ENCODE data around the gene LCT.
"Not testable (repeated sequence)": the region's sequence is repeated elsewhere in the genome, so short reads cannot be mapped to it uniquely, and the experiment has no call there.

LCT gene

GRCh38 chr2:135796606-135797005 is 40.4 kb downstream of the LCT start:
- H3K4me3 ChIP-seq (ENCODE audit: low read depth, low read length): no peak overlapping the region
- TF ChIP-seq, protein P1, sequence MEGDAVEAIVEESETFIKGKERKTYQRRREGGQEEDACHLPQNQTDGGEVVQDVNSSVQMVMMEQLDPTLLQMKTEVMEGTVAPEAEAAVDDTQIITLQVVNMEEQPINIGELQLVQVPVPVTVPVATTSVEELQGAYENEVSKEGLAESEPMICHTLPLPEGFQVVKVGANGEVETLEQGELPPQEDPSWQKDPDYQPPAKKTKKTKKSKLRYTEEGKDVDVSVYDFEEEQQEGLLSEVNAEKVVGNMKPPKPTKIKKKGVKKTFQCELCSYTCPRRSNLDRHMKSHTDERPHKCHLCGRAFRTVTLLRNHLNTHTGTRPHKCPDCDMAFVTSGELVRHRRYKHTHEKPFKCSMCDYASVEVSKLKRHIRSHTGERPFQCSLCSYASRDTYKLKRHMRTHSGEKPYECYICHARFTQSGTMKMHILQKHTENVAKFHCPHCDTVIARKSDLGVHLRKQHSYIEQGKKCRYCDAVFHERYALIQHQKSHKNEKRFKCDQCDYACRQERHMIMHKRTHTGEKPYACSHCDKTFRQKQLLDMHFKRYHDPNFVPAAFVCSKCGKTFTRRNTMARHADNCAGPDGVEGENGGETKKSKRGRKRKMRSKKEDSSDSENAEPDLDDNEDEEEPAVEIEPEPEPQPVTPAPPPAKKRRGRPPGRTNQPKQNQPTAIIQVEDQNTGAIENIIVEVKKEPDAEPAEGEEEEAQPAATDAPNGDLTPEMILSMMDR (IDR thresholded peaks at IDR 0.05; ENCODE audit: insufficient read depth, low read depth, low read length, missing control alignments): no peak
- no peak for DNase-seq (ENCODE audit: low read depth)

DNA sequence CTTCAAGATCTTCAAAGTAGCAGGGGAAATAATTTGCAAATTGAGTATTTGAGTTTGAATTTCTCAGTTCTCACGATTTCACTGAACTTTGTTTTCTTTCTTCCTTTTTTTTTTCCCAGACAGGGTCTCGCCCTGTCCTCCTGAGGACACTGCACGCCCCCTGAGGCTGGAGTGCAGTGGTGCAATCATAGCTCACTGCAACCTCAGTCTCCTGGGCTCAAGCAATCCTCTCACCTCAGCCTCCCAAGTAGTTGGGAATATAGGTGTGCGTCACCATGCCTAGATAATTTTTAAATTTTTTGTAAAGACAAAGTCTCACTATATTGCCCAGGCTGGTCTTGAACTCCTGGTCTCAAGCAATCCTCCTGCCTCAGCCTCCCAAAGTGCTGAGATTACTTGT is 41.3 kb downstream of the LCT start:
- not testable (repeated sequence) for DNase-seq (ENCODE audit: low read depth)
- TF ChIP-seq, protein P1 (IDR thresholded peaks at IDR 0.05; ENCODE audit: insufficient read depth, low read depth, low read length, missing control alignments): peak; percentile 13

GRCh38 chr2:135792401-135793150 is 44.4 kb downstream of the LCT start:
- H3K4me3 ChIP-seq (ENCODE audit: low read depth, low read length): no peak overlapping the region
- DNase-seq (ENCODE audit: low read depth): peak; percentile 57
- TF ChIP-seq, protein P1 (IDR thresholded peaks at IDR 0.05; ENCODE audit: insufficient read depth, low read depth, low read length, missing control alignments): no peak

More for the DNA sequence above, 41.3 kb downstream of the LCT start:
- not testable (repeated sequence) for H3K4me3 ChIP-seq (ENCODE audit: low read depth, low read length)

DNA sequence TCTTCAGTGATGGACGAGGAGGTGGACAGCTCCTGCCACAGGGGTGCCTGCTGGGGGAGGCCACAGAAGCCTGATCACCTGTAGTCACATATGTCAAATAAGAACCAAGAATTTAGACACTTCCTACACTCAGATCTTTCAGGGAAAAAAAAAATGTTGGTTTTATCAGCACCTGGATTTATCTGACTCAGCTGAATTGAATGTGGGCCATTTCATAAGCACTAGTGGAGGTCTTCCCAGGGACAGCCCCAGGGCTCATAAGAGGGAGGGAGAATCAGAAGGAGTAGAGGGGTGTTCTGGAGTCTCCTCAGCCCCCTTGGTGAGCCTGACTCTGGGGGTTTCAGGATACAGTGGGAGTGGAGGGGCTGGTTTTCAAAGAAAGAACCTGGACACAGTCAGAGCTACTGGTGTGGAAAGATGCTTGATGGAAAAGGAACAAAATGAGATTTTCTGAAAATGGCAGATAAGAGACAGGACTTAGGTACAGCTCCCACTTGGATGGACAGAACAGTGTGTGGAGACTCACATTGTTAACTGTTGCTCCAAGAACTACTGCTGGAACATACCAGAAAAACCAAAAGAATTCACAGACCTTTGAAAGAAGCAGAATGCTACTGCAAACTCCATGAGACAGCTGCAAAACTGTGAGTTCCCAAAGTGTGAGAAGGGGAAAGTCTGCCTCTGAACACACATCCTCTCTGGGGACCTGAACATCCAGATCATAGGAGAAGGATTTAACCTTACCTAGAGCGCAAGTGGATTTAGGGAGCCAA is 45.4 kb downstream of the LCT start:
- H3K4me3 ChIP-seq (ENCODE audit: low read depth, low read length): no peak overlapping the region
- DNase-seq (ENCODE audit: low read depth): no peak
- TF ChIP-seq, protein P1 (IDR thresholded peaks at IDR 0.05; ENCODE audit: insufficient read depth, low read depth, low read length, missing control alignments): no peak

DNA sequence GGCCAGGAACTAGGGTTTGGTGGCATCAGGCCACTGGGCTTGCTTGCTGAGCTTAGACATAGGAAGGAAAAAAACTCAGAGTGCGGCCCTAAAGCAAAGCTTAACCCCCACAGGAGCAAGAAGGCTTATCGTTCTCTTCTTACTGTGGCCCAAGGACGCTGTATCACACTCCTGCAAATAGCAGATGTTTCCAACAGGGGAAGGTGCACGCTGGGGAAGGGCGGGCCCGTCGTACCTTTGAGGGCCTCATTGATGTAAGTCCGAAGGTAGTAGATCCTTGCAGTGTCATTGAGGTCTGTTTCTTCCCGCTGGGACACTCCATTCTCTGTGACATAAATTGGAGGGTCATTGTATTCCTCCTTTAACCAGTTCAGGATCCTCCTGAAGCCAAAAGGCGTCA is 46.6 kb downstream of the LCT start:
- TF ChIP-seq, protein P1 (IDR thresholded peaks at IDR 0.05; ENCODE audit: insufficient read depth, low read depth, low read length, missing control alignments): no peak
- H3K4me3 ChIP-seq (ENCODE audit: low read depth, low read length): no peak overlapping the region

DNA sequence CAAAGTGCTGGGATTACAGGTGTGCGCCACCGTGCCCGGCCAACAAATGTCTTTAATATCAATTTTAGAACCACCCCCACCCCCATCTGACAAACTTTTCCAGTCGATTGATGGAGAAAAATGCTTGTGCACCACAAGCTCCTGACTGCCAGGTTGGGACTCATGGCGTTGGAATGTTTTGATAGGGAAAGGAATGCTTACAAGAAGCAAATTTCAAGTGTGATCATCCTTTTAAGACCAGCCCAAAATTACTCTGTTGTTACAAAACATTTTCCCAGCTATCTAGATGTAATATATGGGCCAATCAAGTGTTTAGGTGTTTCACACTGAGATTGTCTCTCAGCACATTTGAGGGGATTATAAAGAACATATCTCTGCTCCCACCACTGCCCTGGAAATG is 50.2 kb downstream of the LCT start:
- no peak overlapping the region for H3K4me3 ChIP-seq (ENCODE audit: low read depth, low read length)
- no peak for DNase-seq (ENCODE audit: low read depth)
- TF ChIP-seq, protein P1 (IDR thresholded peaks at IDR 0.05; ENCODE audit: insufficient read depth, low read depth, low read length, missing control alignments): no peak

More for the DNA sequence above, 46.6 kb downstream of the LCT start:
- DNase-seq (ENCODE audit: low read depth): no peak

Data from GM12865 (cell line).